HG03196 (cell line): Measurements from ENCODE around the gene MFAP5.
A peak's percentile ranks its signal among the peaks of the same experiment; 100 is the strongest.
"Not testable (repeated sequence)": the region's sequence is repeated elsewhere in the genome, so short reads cannot be mapped to it uniquely, and the experiment has no call there.

ENCODE experiments used
- ATAC-seq: cut with Tn5 transposase; IDR thresholded peaks from one replicate; pipeline ENCODE4 v1.9.1; 2021; ENCODE audit not compliant: unreplicated experiment

The MFAP5 gene

DNA sequence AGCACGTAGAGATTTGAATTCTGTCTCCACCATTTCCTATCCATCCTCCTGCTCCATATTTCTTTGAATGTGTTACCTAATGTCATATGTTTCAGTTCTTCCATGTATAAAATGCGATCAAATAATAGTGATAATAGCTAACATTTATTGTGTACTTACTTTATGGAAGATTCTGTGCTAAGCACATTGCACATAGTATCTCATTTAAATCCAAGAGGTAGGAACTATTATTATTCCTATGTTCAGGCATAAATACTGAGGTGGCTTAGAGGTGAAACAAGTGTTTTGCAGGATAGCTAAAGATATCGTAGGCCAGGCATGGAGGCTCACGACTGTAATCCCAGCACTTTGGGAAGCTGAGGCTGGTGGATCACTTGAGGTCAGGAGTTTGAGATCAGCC, 32.5 kb downstream of the MFAP5 start:
- no peak for ATAC-seq

DNA sequence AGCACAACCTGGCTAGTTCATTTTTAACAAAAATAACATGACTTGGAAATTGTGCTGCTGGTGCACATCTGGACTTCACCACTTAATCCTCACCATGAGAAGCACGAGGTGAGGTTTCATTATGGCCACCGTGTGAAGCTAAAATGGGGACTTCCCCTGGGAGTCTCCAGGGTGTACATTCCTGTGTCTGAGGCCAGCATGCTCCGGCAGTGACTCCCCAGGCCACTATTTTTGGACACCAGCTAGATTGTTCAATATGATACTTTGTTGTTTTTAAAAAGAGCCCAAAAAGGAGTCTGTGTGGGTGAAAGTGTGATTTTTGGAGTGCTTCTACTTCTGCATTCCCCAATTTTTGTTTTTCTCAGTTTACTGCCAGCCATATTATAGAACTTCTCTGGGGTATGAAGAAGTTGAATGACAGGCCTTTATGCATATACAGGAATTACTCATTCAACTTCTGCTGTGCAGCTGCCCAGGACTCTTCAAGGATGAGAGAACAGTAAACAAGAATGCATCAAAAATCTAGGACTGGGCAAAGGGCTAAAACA, 33.1 kb downstream of the MFAP5 start:
- peak; percentile 95 for ATAC-seq

DNA sequence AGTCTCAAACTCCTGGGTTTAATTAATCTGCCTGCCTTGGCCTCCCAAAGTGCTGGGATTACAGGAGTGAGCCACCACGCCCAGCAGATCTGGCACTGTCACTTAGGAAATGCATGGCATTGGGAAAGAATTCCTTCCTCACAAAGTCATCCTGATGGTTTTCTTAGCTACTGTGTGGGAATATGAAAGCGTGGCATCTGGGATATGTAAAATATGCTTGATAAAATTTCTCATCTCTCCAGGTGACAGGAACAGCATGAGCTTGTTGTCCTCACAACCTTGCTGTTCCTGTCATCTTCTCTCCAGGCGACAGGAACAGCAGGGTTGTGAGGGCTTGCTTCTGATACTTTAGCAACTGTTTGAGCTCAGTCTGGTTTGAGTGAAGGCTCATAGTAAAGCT, 33.9 kb downstream of the MFAP5 start:
- ATAC-seq = no peak

DNA sequence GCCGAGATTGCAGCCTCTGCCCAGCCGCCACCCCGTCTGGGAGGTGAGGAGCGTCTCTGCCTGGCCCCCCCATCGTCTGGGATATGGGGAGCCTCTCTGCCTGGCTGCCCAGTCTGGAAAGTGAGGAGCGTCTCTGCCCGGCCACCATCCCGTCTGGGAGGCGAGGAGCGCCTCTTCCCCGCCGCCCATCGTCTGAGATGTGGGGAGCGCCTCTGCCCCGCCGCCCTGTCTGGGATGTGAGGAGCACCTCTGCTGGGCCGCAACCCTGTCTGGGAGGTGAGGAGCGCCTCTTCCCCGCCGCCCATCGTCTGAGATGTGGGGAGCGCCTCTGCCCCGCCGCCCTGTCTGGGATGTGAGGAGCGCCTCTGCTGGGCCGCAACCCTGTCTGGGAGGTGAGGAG, 37.9 kb downstream of the MFAP5 start:
- not testable (repeated sequence) for ATAC-seq

DNA sequence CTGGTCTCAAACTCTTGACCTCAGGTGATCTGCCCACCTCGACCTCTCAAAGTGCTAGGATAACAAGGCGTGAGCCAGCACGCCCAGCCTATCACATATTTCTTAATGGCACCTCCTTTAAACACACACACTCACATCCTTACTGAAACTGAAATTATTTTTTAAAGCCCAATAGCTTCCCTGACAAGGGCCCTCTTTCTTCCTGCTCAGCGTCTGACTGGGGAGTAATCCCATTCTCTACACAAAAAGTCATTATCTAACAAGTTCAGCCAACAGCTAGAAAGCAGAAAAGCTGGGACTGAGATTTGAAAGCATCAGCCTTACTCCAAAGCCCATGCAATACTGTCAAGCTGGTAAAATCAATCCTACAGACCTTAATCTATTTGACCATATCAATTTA, 40.0 kb downstream of the MFAP5 start:
- no peak for ATAC-seq

DNA sequence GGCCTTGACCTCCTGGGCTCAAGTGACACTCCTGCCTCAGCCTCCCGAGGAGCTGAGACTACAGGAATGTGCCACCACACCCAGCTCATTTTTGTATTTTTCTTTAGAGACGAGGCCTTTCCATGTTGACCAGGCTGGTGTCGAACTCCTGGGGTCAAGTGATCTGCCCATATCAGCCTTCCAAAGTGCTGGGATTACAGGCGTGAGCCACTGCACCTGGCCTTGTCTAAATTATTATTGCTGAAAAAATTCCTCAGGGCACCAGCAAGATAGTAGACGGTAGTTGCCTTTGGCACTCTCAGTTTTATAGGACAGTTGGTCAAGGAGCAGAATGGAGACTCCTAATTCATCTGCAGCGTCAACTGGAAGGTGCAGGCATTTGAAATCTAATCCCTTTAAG, 47.4 kb downstream of the MFAP5 start:
- ATAC-seq = no peak

DNA sequence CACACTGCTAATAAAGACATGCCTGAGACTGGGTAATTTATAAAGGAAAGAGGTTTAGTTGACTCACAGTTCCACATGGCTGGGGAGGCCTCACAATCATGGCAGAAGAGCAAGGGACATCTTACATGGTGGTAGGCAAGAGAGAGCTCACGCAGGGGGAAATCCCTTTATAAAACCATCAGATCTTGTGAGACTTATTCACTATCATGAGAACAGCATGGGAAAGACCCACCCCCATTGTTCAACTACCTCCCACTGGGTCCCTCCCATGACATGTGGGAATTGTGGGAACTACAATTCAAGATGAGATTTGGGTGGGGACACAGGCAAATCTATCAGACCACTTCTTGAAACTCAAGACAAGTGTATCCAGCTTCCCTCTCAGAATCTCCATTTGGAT, 48.7 kb downstream of the MFAP5 start:
- ATAC-seq = not testable (repeated sequence)

DNA sequence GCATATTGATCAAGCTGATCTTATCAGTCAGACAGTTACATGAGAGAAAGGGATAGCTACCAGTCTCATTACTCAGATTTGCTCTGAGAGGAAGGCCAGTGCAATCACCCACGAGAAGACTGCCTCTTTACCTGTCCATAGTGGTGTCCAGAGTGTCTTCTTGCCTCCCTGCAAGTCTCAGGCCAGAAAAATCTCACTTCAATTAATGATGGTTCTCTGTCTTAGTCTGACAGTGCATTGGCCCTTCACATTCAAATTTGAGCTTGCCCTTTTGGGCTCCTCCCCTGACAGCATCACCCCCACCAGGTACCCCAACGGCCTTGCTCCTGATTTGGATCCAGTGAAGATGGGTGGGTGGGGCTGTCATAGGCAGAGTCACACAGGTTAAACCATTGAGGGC, 50.0 kb downstream of the MFAP5 start, which contains the start of gene AICDA:
Gene AICDA (minus strand): TSS at position 231 of the 400 bp plus-strand sequence. CDS start 92 bp downstream, at position 139.
- ATAC-seq = no peak

DNA sequence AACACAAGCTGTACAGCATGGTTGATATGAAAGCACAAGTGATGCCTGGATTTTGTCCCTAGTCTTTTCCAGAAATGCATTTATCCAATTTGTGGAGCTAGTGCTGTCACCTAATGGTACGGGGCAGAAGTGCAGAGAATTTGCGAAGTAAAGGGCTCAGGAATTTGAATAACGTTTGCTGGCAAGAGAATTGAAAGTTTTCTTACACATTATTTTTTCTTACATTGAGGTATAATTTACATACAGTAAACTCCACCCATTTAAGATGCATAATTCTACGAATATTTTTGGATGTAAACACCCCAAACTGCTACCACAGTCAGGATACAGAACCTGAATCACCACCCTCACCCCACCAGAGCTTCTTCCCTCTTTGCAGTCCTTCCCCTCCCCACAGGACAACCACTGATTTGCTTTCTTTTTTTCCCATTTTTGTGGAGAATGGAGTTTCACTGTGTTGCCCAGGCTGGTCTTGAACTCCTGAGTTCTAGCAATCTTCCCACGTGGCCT, 53.5 kb downstream of the MFAP5 start:
- no peak for ATAC-seq

DNA sequence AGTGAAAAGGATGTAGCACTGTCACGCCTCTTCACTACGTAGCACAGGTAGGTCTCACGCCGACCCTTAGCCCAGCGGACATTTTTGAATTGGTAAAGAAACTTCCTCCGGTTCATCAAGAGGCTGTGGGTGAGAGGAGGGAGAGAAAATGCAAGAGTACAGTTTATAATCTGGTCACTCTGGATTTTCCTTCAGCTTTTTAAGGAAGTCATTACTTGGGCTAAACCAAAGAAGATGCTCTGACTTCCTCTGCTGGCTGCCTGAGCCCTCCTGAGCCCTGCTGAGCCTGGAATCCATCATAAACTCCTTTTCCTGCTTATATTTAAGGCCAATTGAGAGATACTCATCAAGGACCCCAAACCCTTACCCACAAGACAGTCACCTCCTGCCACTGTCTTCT, 55.7 kb downstream of the MFAP5 start:
- no peak for ATAC-seq

DNA sequence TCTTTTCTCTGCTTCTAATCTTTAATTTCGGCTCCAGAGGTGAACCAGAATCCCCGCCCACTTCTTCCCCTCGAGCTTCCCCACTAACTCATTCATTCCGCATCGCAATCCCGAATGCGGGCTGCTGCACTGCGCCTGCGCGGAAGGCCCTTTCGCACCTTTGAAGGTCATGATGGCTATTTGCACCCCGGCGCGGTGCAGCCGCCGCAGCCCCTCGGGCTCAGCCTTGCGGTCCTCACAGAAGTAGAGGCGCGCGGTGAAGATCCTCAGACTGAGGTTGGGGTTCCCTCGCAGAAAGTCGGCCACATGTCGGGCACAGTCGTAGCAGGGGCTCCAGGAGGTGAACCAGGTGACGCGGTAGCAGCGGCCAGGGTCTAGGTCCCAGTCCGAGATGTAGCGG, 57.6 kb downstream of the MFAP5 start:
- ATAC-seq = no peak

DNA sequence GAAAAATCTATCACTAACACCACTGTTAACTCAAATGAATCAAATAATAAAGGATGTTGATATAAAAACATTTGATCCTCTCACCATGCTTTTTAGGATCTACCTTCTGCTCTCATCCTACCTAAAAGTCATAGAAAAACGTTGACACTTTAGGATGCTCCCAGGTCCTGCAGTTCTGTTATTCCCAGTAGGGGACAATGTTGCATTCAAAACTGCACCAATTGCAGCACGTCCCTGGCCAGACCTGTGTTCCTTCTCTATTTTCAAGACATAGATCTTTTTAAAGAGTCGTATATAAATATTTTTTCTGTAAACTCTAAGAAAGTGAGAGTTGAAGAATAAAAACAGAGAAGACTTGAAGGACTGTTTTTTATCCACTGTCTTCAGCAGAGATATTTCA, 58.8 kb downstream of the MFAP5 start:
- ATAC-seq = no peak

DNA sequence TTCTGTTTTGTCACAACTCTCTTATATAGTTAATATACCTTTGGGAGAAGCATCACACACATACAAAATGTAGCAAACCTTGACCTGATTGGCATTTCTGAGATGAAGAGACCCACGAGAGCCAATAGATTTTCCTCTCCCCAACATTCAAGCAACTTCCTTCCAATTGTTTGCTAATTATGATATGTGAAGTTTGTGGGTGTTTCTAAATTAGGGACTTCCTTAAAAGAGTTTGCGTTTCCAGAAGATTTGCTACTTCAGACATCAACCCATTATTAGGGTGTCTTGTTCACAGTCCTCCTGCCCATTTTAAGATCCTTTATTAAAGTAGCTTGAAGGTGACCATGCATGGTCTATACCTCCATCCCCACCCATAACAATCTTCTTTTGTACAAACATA, 59.3 kb downstream of the MFAP5 start:
- no peak for ATAC-seq

DNA sequence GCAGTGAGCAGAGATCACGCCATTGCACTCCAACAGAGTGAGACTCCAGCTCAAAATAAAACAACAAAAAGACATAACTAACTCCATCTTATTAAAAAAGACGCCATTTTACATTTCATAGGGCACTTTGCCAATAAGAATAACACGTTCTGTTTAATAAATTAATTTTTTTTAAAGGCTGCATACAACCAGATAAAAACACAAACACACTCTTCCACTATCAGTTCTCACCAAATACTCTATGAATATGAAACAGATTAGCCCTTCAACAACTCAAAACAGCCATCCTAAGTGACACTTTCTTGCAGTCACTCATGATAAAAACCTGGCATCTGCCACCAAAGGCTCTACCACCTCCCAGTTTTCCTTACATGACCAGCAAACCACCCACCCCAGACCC, 66.1 kb downstream of the MFAP5 start:
- no peak for ATAC-seq
